ENCODE data around the gene IQCM.

IQCM gene

GRCh38 chr4:149815743-149816142 is at the start of gene IQCM:
IQCM (minus strand) TSS chr4:149815843; CDS start chr4:149742691, 73,152 bp downstream.
- DNase-seq: no peak

- no peak for DNase-seq
These were observed 41.8 kb upstream of the IQCM start for GRCh38 chr4:149857446-149857845.

- DNase-seq: peak; percentile 77
These were observed 30.1 kb upstream of the IQCM start for GRCh38 chr4:149845743-149846142.

GRCh38 chr4:149841686-149842085 is 26.0 kb upstream of the IQCM start:
- no peak for DNase-seq

- DNase-seq: no peak
These were observed 22.4 kb upstream of the IQCM start for GRCh38 chr4:149838036-149838435.

GRCh38 chr4:149836546-149836945 is 20.9 kb upstream of the IQCM start:
- DNase-seq: no peak

- DNase-seq: no peak
These were observed 19.6 kb upstream of the IQCM start for GRCh38 chr4:149835280-149835679.

- DNase-seq: no peak
These were observed 16.1 kb upstream of the IQCM start for GRCh38 chr4:149831656-149832208.

GRCh38 chr4:149830823-149831222 is 15.2 kb upstream of the IQCM start:
- no peak for DNase-seq

- DNase-seq: no peak
These were observed 9.7 kb upstream of the IQCM start for GRCh38 chr4:149825336-149825735.

- no peak for DNase-seq
These were observed 8.2 kb upstream of the IQCM start for GRCh38 chr4:149823769-149824221.

- DNase-seq: no peak
These were observed 14.2 kb downstream of the IQCM start for GRCh38 chr4:149801416-149801815.

GRCh38 chr4:149799546-149799945 is 16.1 kb downstream of the IQCM start:
- DNase-seq: no peak

GRCh38 chr4:149796381-149796780 is 19.3 kb downstream of the IQCM start:
- no peak for DNase-seq

GRCh38 chr4:149795256-149795655 is 20.4 kb downstream of the IQCM start:
- DNase-seq: no peak

GRCh38 chr4:149794352-149794751 is 21.3 kb downstream of the IQCM start:
- no peak for DNase-seq

- DNase-seq: no peak
These were observed 22.2 kb downstream of the IQCM start for GRCh38 chr4:149793459-149793858.

- DNase-seq: no peak
These were observed 23.8 kb downstream of the IQCM start for GRCh38 chr4:149791851-149792250.

GRCh38 chr4:149790172-149790907 is 25.3 kb downstream of the IQCM start:
- DNase-seq: no peak

GRCh38 chr4:149788300-149788699 is 27.3 kb downstream of the IQCM start:
- no peak for DNase-seq

GRCh38 chr4:149785696-149786431 is 29.8 kb downstream of the IQCM start:
- DNase-seq: no peak

GRCh38 chr4:149784018-149784417 is 31.6 kb downstream of the IQCM start:
- DNase-seq: no peak

GRCh38 chr4:149781150-149781549 is 34.5 kb downstream of the IQCM start:
- DNase-seq: no peak

GRCh38 chr4:149768477-149768876 is 47.2 kb downstream of the IQCM start:
- DNase-seq: no peak
